NCI-H446 (cell line): ENCODE data around the gene LRRN3.
A peak's percentile ranks its signal among the peaks of the same experiment; 100 is the strongest.

ENCODE experiments used
- DNase-seq, 2 experiments: peaks; one replicate each; lab custom pipeline; 2025; lab: John Stamatoyannopoulos, UW

The LRRN3 gene

GRCh38 chr7:111080495-111081105 is 10.3 kb upstream of the LRRN3 start:
- DNase-seq, result no peak

DNA sequence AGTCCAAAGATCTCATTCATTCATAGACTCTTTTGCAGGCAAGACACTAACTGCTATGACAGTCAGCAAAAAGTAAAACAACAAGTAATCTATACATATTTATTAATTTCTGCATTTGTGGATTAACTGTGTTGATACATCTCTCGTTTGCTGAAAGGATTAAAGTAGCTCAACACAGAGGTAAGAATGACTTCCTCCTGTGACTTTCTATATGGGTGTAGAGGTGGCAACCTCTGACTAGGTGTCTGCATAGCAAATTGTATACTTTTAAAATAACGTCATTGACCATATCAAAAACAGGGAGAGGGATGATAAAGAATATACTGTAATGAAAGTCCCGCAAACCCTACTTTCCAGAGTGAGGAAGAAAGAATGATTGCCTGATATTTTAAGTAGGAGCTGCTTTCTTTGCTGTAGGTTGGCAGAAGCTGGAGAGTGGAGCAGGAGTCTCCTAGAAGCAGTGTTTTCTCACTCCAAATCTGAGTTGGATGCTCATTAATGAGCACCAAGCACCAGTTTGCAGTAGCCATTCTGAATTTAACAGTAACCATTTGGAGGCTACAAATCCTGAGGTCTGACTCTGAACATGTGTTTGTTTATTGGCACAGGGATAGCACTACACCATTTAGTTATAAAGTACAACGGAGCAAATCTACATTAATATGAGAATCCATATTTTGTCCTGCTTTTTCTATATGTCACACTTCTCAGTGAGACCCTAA is 9.2 kb upstream of the LRRN3 start:
- no peak for DNase-seq

DNA sequence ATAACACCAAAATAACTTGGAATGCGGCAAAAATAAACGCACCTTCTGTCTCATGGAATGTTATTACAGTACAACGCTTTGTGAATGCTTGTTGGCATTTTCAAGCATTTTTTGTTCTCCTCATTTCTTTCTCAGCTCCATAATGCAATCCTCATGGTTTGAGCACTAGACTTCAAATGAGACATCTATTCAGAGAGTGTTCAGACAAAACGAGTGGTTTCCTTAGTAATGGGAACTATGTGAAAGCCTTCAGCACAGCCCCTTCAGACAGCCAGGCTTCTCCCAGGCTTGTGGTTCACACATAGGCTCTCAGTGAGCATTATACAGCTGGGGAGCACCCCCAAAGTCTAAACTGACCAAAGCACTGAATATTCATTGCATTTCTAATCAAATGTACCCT is 8.6 kb upstream of the LRRN3 start:
- DNase-seq, result no peak

GRCh38 chr7:111083413-111083812 is 7.5 kb upstream of the LRRN3 start:
- DNase-seq, result no peak

DNA sequence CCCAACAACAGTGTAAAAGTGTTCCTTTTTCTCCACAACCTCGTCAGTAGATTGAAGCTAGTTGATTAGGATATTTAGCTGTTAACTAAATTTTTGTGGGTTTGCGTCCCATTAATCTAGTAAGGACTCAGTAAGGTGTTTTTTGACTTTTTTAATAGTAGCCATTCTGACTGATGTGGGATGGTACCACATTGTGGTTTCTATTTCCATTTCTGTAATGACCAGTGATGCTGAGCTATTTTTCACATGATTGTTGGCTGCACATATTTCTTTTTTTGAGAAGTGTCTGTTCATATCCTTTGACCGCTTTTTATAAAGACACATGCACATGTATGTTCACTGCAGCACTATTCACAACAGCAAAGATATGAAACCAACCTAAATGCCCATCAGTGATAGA is 5.6 kb upstream of the LRRN3 start:
- no peak for DNase-seq

DNA sequence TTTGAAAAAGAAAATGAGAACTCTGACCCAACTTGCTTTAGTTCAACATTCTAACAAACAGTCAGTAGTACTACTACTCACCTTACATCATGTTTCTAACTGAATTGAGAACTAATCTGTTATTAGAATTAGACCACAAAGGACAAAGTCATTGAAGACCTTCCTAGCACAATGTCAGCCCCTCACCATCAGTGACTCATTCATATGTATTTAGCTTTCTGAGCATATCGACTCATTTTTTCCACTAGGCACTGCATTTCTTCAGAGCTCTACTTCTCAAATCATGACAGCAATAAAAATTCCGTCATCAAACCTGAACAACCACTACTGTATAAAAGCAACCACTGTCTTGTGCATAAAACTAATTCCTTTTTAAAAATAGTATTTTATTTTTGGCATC is 4.4 kb upstream of the LRRN3 start:
- no peak for DNase-seq

DNA sequence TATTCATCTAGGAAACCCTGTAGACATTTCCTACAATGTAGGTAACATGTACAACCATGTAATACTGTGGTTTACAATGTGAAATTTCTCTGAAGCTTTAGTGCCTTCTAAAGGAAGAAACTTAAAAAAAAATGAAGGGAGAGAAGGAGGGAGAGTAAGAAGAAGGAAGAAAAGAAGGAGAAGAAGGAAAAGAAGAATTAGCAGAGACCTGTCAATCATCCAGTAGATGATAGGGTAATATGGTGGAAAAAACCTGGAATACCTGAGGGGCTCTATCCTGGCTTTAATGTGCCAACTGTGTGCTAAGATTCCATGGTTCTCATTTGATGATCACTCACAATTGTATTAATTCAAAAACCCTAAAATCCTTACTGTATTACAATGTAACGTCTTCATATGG is 2.6 kb upstream of the LRRN3 start:
- no peak for DNase-seq

- peak in 1 of 2 experiments; percentile 69 for DNase-seq
Measured at GRCh38 chr7:111089822-111090426, 1.0 kb upstream of the LRRN3 start.

GRCh38 chr7:111091593-111092358 is 849 bp downstream of the LRRN3 start:
- peak in 1 of 2 experiments; percentile 18 for DNase-seq

DNA sequence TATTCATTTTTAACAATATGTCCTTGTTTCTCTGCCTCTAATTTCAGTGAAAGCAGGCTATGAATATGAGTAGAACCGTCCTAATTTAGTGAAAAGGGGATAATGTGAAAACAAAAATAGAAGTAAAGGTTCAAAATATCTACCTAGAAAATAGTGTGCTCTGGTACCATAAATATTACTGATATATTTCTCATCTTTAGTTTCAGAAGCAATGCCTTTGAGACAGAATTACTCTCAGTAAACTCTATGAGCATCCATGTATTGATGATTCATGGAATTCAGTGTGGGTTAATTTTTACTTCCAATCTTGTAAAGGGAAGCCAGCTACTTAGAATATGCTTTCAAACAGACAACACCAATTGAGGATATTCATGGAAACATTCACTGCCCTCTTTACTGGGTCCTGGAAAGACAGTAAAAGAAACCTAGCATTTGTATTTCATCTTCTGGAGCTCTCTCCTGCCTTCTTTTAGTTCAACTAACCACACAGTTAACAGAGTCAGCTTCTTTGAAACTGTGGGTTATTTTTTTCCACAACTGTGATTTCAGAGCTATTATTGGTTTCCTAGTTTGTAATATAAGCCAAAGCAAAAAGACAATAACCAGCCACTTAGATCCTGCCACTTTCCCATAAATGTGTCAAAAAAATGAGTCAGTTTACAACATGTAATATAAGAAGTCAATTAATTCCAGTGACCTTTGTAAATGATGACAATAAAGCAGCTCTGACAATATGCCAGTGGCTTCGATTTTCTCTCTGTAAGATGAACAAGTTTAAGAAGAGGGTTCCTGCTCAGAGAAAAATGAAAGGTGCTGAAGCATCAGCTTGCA is 1.7 kb downstream of the LRRN3 start:
- DNase-seq, result no peak

GRCh38 chr7:111093496-111093895 is 2.6 kb downstream of the LRRN3 start:
- no peak for DNase-seq

DNA sequence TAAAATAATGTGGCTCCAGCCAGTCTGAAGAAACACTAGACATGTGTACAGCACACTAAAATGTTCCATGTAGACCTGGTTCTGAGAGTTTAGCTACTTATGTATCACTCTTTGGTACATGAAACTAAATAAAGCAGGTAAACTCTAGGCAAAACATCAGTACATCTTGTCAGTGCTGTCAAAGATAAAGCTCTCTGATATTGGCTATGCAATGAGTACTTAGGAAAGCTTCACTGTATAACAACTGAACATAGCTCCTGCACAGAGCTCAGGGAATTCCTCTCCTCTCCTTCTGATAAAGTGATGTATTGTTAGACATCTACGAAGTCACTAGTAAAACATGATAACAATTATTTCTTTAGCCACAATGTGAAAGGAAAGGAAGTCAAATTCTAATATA is 3.5 kb downstream of the LRRN3 start:
- DNase-seq, result no peak

DNA sequence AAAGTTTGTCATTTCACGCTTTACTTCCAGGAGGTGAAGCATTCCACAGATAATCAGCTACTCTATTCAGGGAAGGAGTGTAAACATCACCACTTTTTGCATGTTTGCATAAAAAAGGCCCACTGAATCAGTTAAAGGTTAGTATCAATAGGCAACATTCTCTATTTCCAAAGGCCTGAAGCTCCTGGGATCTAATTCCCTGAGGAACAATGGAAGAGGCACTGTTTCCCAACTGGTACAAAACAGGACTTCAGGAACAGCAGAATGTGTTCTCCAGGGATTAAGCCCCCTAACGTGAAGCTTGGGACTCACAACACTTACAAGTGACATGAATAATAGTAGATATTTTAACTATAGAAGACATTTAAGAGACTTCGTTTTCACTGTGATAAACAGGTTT is 6.1 kb downstream of the LRRN3 start:
- no peak for DNase-seq

DNA sequence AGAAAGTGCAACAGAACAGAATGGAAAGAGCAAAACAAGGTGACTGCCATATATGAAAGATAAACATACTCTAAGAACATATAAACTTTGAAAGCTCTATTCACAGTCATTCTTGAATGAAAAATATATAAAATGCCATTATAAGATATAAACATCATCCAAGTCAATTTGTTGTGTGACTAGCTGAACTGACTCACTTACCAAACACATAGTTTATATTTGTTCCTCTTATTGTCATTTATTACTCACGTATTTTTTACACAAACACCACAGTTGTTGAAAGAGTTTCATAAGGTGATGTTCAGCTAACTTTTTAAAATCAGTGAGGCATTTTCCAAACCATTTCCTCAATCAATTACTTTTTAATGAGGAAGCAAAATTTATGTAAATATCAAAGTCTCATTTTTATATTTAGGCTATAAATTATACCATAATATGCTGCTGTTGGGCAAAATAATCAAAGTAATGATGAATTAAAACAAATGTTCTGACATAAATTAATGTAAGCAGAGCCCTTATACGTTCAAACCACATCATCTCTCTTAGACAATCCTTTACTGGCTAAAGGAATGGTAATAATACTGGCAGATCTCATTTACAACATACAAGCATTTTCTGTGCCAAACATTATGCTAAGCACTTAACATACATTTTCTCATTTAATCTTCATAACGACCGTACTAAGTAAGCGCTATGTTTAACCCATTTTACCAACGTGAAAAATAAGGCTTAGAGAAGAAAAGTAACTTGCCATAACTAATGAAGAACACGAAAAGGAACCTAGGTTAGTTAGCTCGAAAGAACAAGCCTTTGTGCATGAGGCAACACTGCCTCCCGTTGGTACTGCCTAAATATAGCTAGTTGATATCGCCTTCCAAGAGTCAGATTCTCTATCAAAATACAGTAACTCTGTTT is 7.3 kb downstream of the LRRN3 start:
- peak in 1 of 2 experiments; percentile 48 for DNase-seq

DNA sequence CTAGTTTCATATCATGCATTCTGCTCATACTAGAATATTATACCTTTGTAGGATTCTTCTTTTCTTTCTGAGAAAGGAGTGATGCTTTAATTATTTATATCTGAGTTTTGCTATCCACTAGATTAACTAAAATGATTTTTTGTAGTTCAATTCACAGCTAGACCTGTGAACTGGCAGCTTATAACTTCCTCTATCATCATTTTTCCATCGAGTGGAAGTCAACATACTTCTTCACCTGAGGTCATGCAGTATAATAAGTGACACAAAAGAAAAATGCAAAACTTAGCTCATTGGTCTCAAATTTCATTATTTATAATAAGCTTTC is 8.0 kb downstream of the LRRN3 start:
- no peak for DNase-seq

DNA sequence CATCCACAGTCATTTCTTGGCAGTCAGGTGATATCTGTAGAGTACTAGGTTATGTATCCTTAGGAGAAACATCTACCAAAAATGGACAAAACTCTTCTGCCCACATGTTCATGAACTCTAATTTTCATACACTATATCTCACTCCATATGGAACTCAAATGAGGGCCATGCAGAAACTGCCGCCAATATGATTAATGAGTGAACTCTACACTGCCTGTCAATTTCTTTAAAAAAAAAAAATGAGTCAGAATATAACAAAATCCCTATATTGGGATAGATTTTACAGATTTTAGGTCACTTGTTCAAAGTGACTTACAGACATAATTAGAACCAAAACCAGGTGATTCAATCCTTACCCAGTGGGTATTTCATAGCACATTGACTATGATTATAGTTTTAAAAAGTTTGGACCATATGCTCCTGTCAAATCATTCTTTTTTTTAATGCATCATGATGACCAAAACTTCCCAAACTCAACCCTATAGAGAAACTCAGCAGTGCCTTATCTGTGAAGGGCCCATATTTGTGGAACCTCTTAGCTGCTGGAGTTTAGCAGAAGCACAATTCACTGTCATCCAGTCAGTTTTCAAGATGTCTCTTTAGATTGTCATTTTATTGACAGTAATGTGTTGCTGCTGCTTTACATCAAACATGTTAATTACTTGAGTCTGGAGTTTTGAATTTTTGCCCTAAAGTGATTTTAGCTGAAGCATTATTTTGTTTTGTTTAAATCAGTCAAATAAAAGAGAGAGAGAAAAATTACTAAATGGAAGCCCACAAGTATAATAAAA is 11.1 kb downstream of the LRRN3 start:
- DNase-seq, result no peak

DNA sequence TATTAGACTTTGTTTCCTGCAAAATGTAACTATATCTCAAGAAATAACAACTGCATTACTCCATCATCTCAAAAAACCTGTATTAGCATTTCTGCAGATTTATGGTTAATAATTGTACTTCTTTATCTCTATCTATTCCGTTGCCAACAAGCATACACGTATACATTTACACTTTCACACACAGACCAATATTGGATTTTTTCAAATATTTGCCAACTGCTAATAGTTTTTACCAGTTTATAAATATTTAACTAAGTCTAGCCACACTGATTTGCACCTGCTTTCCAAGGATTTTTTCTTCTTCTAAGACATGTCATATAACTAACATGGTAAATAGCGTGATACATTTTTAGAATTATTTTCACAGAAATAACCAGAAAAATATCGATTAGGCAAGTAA is 12.2 kb downstream of the LRRN3 start:
- DNase-seq, result no peak

- DNase-seq, result no peak
Measured at GRCh38 chr7:111103678-111104274, 12.8 kb downstream of the LRRN3 start.

DNA sequence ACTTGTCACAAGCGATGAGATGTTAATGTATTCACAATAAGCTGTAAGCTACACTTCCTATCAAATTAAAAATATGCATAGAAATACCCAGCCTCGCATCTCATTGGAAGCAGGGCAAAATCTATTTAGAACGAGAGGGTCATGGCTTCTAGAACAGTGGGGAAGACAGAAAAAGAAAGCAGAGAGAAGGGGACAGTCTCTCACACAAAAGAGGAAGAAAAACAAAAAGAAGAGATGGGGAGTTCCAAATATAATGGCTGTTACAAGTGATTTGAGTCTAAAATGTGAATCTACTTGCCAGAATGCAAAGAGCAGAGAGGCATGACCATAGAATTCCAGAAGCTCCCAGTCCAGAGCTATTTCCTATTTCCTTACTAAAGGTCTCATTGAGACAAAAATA is 13.8 kb downstream of the LRRN3 start:
- DNase-seq, result no peak

DNA sequence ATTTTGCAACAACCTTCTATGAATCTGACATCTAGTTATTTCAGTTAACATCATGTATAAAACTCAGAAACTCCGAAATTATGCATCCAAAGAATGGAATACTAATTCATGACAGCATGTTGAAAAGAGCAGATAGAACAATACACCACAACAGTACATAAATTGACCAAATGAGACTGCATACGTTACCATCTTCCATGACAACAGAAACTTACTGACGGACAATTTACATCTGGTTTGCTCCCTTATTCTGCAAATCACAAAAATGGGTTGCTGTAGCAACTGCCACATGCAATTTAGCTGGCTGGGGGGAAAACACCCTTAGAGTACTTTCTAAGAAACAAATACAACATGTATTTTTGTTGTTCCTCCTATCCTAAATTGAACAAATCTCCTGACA is 14.3 kb downstream of the LRRN3 start:
- no peak for DNase-seq
